Stimulated activated naive CD4-positive, alpha-beta T cell treated with Interleukin-2 at 50 U/mL for 16 hours (primary cell): ENCODE results near the gene TRIM17.

ENCODE experiments used
- DNase-seq: peaks from one replicate; lab custom pipeline; 2025; lab: John Stamatoyannopoulos, UW

Gene TRIM17, protein sequence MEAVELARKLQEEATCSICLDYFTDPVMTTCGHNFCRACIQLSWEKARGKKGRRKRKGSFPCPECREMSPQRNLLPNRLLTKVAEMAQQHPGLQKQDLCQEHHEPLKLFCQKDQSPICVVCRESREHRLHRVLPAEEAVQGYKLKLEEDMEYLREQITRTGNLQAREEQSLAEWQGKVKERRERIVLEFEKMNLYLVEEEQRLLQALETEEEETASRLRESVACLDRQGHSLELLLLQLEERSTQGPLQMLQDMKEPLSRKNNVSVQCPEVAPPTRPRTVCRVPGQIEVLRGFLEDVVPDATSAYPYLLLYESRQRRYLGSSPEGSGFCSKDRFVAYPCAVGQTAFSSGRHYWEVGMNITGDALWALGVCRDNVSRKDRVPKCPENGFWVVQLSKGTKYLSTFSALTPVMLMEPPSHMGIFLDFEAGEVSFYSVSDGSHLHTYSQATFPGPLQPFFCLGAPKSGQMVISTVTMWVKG

DNA sequence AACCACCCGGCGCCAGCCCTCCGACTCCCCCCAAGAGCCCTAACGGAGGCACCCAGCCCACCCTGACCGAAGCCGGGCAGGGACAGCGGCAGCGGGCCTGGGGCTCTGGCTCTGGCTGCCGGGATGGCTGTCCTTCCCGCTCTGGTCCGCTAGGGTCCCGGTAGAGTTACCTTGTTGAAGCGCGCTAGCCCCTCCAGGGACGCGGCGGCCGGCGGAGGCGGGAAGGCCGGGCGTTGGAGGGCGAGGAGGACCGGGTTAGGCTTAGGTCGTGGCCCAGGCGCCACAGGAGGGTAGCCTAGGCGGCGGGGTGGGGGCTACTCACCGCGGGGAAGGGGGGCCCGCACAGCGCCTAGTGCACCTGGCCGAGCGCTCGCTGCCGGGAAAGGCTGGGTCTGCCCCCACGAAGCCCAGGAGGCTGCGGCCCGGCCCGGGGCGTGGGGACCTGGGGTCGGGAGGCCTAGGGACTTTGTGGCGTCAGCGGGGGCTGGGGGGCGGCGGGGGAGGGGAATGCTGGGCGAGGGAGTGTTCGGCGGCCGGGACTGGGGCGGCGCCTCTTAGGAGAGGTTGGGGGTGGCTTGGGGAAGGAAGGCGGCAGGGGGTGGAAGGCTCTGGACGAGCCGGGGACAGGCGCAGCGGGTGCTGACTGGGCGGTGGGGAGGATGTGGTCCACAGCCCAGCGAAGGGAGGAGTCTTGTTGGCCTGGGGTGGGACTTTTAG, at the start of gene TRIM17:
TSS of gene TRIM17 (minus strand) at position 645 of the 717 bp plus-strand sequence. CDS start 1,789 bp downstream, outside the sequence.
- DNase-seq: peak; percentile 30

DNA sequence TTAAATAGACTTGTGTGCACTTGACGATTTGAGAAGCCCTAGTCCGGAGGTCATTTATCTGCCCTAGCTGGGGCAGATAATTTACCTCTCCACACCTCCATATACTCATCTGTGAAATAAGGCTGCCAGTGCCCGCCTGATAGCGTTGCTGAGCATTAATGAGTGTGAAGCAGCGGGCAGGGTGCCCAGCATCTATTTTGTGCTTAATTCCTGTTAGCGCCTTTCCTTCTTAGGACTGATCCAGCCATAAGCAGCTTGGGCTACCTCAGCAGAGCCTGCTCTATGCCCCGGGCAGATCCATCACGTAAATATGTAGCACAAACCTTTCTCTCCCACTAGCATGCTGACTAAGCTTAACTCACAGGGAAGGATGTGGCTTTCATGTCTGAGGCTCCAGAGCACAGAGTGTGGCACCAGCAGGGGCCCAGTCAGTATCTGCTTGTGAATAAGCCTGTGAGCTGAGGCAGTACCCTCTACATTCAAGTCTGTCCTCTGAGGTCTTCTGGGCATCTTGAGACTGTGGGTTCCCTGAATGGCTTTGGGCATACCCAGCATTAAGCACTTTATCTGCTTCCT, 49.0 kb upstream of the TRIM17 start:
- DNase-seq: no peak

DNA sequence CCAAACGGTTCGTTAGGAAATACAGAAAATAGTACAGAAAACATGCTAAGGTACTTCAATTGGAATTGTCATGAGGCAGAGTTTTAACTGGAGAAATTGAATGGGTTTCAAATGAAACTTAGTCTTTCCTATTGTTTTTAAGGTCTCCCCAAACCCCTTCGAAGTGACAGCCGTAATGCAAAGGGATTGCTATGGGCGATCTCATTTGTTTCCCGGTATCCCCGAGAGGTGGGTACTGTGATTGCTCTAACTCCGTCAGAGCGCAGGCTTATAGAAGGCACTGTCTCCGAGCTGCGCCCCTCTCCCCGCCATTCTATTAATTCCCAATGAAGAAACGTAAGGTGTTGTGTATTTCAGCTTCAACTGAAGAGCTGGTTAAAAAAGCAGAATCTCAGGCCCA, 48.5 kb upstream of the TRIM17 start:
- DNase-seq: no peak

DNA sequence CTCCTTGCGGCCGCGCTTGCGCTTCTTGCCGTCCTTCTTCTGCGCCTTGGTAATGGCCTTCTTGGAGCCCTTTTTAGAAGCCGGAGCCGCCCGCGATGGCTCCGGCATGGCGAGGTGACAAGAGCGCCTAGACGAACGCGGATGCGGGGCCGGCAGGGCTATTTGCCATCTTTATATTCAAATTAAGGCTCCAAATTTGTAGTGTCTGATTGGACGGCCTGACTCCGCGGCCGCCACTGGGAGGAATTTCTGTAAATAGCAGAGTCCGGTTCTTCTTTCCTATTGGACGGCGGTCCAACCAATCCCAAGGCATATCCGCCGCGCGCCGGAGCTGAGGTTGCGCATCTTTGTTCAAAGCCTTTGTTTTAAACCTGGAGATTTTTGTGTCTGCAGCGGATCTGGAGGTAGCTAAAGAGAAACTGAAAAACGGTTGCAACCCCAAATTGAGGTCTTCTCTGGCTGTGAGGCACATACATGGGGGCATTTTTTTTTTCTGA, 47.9 kb upstream of the TRIM17 start:
- DNase-seq: peak; percentile 89

DNA sequence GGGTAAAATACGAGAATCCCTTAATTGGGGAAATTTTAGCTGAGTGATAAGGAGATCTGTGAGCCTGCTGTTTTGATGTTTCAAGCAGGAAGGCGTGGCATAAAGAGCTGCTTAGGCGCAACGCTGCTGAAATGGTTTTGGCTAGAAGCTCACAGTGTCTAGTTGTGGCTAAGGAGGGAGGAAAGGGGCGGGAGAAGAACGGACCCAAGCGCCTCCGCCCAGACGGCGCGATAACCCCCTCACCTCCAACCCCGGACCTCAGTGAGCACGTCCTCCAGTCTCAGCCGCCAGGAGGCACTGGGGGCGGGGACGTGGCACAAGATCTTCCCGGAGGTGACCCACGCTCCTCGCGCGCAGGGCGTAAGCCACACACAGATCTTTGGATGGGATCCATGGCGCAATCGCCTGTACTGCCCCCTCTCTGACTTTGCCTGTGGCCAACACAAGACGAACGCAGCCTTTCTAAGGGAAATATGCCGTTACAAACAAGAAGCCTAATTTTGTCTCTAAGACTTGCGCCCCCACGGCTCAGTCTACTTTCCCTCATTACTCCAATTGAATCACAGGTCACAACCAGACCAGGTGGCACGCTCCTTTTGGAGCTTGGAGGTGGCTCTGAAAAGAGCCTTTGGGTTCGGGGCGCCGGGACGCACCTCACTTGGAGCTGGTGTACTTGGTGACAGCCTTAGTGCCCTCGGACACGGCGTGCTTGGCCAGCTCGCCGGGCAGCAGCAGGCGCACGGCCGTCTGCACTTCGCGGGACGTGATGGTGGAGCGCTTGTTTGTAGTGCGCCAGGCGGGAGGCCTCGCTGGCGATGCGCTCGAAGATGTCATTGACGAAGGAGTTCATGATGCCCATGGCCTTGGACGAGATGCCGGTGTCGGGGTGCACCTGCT, 47.1 kb upstream of the TRIM17 start:
- peak; percentile 59 for DNase-seq

DNA sequence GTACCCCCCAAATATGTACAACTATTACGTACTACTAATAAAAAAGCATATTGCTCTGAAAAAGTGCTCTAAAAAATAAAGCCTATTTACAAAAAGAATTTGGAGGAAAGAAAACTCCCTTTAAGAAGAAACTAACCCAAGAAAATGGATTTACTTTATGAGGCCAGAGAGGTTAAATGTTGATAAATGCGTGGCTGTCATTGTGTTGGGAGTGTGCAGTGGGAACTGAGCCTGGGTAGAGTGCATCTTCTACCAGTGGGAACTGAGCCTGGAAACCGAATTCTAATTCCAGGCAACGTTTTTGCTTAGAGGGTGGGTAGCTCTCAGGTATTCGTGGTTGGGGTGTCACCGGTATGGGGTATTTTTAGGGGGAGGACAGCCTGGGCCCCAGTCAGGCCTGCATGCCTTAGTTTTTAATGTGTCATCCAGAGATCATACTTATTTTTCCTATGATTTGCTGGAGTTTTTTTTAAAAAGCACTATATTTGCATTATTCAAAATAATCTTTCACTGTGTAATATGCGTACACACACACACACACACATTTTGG, 46.4 kb upstream of the TRIM17 start:
- no peak for DNase-seq

DNA sequence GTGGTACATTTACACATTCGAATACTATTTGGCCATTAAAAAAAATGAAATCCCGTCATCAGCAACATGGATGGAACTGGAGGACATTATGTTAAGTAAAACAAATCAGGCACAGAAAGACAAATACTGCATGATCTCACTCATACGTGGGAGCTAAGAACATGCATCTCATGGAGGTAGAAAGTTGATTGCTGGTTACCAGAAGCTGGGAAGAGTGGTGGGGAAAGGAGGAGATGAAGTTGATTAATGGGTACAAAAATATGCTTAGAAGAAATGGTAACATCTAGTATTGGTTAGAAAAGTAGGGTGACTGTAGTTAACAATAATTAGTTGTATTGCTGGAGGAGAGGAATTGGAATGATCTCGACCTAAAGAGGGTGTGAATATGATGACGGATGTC, 45.9 kb upstream of the TRIM17 start:
- no peak for DNase-seq

DNA sequence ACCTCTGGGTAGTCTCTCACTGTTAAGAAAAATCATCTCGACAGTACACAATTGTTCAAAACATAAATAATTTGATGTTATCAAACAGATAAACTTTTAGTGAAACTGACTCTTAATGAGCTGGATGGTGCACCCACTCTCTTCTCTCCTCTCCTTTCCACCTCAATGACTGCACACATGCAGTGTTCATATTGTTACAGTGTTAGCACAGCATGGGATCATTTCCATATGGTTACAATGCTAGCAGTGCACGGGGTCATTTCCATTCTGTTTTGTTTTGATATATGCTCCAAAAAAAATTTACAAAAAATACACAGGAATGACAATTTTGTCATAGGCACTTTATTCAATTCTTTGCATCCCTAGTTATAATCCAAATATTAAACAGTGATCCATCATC, 44.2 kb upstream of the TRIM17 start:
- DNase-seq: no peak

DNA sequence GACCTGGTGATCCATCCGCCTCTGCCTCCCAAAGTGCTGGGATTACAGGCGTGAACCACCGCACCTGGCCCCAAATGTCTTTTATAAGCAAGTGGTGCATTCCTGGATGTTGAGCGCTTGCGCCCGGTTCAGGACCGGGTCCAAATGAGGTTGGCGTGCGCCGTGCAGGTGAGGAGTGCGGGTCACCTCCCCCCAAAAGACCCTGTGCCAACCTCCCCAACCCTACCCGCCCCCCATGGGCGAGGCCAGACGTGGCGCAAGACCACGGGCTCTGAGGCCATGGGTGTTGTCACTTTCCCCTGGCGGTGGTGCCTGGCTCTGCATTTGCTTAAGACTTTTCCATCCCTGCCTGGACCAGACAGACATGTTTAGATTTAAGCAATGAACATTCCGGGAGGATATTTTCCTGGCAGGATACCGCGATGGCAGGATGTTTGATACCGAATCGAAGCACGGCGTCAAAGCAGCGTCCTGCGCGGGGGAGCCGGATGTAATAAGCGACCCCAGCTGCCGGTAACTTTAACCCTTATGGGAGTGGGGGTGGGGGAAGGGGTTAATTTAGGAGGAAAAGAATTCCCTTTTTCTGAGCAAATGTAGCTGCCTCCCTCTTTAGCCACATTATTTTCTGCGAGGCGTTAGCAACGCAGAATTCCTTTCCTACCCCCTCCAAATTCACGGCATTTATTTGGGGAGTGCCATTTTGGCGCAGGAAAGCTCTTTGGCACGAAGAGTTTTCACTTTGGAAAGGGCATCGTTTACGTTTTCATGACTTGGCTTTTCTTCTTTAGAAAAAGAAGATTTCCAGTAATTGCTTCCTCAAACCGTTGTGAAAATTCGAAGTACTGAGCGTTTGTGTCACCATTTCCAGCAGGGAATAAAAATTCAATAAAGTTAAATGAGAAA, 42.7 kb upstream of the TRIM17 start:
- DNase-seq: peak; percentile 50

DNA sequence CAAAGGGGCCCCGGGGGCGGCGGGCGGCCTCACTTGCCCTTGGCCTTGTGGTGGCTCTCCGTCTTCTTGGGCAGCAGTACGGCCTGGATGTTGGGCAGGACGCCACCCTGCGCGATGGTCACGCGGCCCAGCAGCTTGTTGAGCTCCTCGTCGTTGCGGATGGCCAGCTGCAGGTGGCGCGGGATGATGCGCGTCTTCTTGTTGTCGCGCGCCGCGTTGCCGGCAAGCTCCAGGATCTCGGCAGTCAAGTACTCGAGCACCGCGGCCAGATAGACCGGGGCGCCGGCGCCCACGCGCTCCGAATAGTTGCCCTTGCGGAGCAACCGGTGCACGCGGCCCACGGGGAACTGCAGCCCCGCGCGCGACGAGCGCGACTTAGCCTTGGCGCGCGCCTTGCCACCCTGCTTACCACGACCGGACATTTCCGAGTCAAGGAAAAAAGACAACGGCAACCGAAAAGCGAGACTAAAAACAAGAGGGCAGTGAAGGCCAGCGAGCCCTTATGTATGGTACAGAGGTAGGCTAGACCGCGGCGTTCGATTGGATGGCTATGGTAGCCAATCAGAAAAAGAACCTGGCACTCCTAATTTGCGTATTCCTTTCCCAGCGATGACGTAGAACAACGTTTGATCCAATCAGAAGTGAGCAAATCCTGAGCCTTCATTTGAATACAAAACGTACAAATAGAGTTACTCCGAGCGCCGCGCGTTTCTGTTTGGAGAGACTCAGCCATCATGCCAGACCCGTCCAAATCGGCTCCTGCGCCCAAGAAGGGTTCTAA, 40.9 kb upstream of the TRIM17 start:
- peak; percentile 82 for DNase-seq

DNA sequence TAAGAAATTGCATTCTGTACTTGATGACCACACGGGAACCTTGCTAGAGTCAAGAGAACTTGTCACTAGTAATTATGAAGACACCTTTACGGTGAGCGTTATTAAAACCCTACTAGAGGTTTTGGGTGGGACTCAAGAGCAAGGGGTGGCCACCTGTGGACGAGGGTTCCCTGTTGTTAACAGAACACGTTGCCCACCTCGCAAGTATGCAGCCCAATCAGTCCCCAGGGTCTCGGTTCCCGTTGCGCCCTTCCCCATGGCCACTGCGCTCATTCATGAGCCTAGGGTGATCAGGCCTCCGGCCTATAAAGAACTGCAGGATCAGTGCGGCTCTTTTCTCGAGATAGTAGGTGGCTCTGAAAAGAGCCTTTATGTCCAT, 40.3 kb upstream of the TRIM17 start:
- DNase-seq: no peak

DNA sequence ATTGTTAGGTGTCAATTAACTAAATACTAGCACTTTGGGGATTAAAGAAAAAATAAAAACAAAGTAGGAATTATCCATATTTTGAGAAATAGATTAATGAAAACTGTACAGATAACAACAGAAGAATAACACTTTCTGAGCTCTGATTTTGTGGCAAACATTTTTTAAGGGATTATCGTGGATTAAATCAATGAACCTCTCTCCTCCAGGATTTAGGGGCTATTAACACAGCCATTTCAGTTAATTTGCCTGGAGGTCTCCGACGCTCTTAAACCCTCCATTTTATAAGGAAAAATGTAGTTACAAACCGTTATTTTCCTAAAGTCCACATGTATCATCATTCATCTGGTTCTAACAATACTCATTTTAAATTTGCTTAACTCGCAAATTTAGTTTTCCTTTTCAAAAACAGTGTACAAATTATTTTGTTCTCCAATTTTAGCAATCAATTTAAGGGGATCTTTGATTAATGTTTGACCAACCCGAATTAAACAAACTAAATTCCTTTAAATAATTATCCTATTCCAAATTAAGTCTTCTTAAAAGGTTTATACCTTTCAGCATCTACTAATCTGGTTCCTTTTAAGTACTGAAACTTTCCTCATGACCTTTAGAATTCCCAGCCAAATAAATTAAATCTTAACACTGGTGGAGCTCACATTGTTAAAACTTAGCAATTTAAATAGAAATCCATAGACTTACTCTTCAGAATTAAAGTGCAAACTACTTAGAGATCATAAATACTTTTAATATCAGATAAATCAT, 39.8 kb upstream of the TRIM17 start:
- no peak for DNase-seq

DNA sequence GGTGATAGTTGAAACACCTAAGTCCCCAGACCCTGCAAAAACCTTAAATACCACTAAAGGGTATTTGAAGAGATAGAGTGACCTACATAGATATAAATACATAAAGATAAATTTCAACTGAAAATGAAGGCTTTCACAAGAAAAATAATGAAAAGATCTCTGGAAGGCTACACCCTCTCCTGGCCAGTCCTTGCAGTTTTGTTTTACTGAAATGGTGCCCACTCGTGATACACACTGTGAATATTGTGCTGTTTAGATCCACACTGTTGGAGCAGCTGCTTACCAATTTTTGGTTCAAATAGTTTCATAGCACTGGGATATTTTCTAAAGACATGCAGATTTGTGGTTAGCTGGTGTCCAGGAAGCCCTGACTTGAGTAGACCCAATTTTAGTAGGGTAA, 39.1 kb upstream of the TRIM17 start:
- no peak for DNase-seq

DNA sequence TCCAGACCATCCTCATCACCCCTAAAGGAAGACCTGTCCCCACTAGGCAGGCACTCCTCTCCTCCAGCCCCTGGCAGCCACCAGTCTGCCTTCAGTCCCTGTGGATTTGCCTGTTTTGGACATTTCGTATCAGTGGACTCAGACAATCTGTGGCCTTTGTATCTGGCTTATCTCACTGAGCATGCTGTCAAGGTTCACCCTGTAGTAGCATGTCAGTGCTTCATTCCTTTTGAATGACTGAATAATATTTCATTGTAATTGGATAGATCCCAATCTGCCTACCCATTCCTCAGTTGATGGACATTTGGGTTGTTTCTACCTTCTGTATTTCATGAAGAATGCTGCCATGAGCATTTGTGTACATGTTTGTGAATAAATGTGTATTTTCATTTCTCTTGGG, 37.6 kb upstream of the TRIM17 start:
- DNase-seq: no peak

DNA sequence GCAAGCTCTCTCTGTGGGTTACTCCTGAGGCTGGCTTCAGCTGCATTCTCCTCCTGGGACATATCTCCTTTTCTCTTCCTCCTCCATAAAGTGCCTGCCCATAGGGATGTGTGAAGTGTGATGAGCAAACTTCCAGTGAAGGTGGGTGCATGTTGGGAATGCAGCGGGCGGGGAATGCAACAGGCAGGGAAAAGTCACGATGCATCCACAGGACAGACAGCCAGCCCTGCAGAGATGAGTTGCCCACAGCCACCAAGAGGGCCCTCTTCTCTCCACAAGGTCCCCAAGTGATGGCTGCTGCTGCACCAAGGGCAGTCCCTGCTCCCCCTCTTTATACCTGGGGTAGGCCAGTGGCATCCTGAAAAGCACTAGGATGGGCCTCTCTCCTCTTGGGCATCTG, 37.0 kb upstream of the TRIM17 start:
- no peak for DNase-seq

DNA sequence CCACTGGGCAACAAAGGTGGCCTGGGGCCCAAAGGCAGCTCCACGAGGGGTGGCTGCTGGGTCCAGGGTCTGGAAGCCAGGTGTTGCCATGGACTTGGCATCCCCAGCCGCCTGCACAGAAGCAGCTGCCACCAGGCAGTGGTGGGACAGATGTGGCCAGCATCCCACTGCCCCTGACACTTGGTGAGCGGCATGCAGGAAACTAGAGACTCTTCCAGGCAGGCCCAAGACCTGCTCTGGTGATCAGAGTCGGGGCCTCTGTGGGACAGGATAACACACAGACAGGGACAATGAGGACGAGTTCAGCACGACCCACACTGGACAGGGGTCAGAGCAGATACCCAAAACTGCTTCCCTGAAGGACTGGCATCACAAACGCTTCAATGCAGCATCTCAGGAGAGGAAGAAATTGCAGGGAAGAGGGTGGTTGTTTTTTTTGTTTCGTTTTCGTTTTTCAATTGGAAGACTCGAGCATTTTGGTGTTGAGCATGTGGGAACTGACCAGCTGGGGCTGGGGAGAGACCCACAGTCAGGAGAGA, 36.4 kb upstream of the TRIM17 start:
- DNase-seq: no peak

DNA sequence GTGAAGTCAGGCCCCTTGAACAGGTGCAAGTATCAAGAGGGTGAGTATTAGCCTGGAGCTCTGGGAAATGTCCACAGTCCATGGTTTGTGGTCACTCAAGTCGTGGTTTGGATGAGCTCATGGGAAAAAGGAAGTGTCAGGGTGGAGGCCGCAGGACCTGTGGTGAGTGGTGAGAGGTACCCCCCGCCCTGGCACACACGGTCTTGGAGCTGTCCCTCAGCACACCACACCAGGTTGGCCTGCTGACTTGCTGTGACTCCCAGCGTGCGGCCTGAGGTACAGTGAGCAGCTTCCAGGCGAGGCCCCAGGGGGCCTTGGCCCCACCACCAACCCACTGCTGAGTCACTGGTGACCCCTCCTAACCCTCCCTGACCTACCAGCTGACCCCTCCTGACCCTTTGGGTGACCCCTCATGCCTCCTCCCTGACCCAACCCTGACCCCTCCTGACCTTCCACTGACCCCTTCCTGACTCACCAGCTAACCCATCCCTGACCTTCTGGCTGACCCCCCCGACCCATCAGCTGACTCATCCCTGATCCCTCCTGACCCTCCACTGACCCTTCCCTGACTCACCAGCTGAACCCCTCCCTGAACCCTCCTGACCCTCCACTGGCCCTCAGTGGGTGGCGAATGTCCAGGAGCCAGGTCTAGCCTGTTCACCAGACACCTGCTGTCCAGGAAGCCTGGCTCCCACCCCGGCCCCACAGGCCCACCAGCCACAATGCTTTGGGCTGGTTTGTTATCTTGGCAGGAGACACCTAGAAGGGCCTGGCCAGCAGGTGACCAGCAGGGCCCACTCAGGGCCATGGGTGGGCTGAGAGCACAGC, 35.7 kb upstream of the TRIM17 start:
- DNase-seq: no peak

DNA sequence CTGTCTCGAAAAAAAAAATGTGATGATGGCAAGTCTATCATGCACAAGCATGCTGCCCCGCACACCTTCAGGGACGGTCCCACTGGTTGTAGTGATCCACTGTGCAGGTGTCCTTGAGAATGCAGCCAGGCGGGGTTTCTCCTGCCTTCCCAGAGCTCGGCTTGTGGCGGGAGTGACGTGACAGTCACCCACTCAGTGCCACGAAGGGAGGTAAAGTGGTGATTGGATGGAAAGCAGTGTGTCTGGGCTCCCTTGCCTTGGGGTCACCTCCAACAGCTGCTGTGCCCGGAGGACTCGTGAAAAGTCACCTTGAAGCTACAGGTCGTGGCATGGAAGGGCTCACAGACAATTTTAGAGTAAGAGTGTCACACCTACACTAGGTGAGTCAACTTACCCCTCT, 33.5 kb upstream of the TRIM17 start:
- DNase-seq: no peak
